KMS-11 (cell line): Measurements from ENCODE around the gene TREX2.

ENCODE experiments used
- H2AFZ ChIP-seq: fragments of 200-600 bp; sonication (generic); 2 replicates; pipeline ENCODE4 v1.6.1; 2016; ENCODE audit warnings: antibody characterized with exemption, mixed run types, low read depth
- H3K27ac ChIP-seq: fragments of 200-600 bp; sonication (generic); 2 replicates; pipeline ENCODE4 v1.6.1; 2016; ENCODE audit warnings: mild to moderate bottlenecking, mixed run types
- H3K27me3 ChIP-seq: fragments of 200-600 bp; sonication (generic); 2 replicates; pipeline ENCODE4 v1.6.1; 2017; ENCODE audit warnings: mild to moderate bottlenecking, low read depth, mixed run types, moderate library complexity; ENCODE audit not compliant: insufficient read depth
- H3K36me3 ChIP-seq: fragments of 200-600 bp; sonication (generic); 2 replicates; pipeline ENCODE4 v1.6.1; 2017; ENCODE audit warnings: mild to moderate bottlenecking, mixed run types; ENCODE audit not compliant: insufficient read depth
- H3K4me1 ChIP-seq: fragments of 200-600 bp; sonication (generic); 2 replicates; pipeline ENCODE4 v1.6.1; 2016; ENCODE audit warnings: mild to moderate bottlenecking, low read depth, mixed run types; ENCODE audit not compliant: poor library complexity, severe bottlenecking
- H3K4me2 ChIP-seq: fragments of 200-600 bp; sonication (generic); 2 replicates; pipeline ENCODE4 v1.7.0; 2016; ENCODE audit warnings: mild to moderate bottlenecking, mixed run types
- H3K4me3 ChIP-seq: fragments of 200-600 bp; sonication (generic); IDR thresholded peaks from 2 replicates; pipeline ENCODE4 v1.6.1; 2017; ENCODE audit warnings: low read depth, low read length, mixed read lengths; ENCODE audit not compliant: insufficient read depth
- H3K79me2 ChIP-seq: fragments of 200-600 bp; sonication (generic); 2 replicates; pipeline ENCODE4 v1.6.1; 2016; ENCODE audit warnings: low read depth, mixed run types; ENCODE audit not compliant: insufficient read depth
- H3K9ac ChIP-seq: fragments of 200-600 bp; sonication (generic); 2 replicates; pipeline ENCODE4 v1.6.1; 2016; ENCODE audit warnings: mild to moderate bottlenecking, mixed run types
- H4K20me1 ChIP-seq: fragments of 200-600 bp; sonication (generic); 2 replicates; pipeline ENCODE4 v1.6.1; 2016; ENCODE audit warnings: mild to moderate bottlenecking, mixed run types; ENCODE audit not compliant: insufficient read depth
- CTCF ChIP-seq: fragments of 200-600 bp; sonication (generic); conservative IDR thresholded peaks from 2 replicates; pipeline ENCODE4 v1.6.1; 2017; ENCODE audit warnings: low read depth, mild to moderate bottlenecking, antibody characterized with exemption, low read length, moderate library complexity, mixed read lengths

Gene TREX2

DNA sequence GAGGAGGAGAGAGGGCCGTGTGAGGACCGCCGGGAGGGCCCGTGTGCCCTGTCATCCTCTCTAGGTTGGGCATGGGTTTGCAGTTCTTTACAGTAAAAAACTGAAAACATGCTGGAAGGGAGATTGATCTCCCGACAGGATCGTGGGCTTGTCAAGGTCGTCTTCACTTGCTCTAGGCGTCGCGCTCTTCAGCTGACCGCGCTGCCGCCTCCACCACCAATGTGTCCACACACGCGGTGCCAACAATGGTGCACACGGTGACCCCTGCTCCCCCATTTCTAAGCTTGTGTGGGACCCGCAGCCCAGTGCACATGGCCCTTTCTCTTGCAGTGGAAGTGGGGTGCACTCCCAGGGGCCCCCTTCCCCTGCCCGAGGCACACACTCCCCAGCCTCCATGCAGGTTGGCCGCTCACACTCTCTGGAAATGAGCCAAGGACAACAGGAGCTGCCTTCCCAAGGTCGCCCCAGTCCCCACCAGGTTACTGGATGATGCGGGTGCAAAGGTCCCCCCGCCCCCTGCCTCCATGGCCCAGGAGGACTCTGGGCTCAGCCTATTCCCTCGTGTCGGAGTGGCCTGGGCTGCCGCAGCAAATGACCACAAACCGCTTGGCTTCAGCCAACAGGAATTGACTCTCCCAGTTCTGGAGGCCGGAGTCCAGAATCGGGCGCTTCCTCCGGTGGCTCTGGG is 36.3 kb downstream of the TREX2 start:
- peaks cover 5% of the 10 kb centered on the region for H3K4me1 ChIP-seq
- no peaks in the 10 kb centered on the region for H3K79me2 ChIP-seq
- no peak for TF ChIP-seq CTCF
- no peaks in the 10 kb centered on the region for H3K36me3 ChIP-seq
- H2AFZ ChIP-seq: no peak overlapping the region
- no peak overlapping the region for H3K4me2 ChIP-seq
- H3K27ac ChIP-seq: no peak overlapping the region
- no peak overlapping the region for H3K9ac ChIP-seq
- no peaks in the 10 kb centered on the region for H4K20me1 ChIP-seq
- no peaks in the 10 kb centered on the region for H3K27me3 ChIP-seq
- H3K4me3 ChIP-seq: no peak overlapping the region

DNA sequence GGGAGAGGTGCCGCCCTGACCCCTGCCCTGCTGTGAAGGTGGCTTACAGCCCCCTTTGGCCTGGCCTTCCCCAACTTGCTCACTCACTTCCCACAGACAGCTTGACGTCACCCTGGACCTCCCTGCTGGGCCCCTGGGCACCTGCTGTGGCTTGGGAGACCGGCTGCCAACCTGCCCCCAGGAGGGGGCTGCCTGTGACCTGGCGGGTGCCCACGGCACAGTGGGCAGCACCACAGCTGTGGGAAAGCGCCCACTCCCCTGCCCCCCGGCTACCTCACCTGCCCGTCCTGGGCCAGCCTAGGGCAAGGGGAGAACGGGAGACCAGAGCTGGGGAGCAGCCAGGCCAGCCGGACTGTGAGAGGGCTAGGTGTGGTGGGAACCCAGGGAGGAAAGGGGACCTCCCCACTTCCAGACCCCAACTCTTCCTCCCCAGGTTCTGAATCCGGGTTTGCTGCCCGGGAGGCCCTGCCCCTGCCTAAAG is 36.9 kb downstream of the TREX2 start:
- Histone ChIP-seq H3K79me2 (no peaks in the 10 kb centered on the region), H3K36me3 (no peaks in the 10 kb centered on the region), H4K20me1 (no peaks in the 10 kb centered on the region), H3K4me2 (no peak overlapping the region), H3K27ac (no peak overlapping the region), H3K4me3 (no peak overlapping the region), H3K9ac (no peak overlapping the region), H3K4me1 (peaks cover 5% of the 10 kb centered on the region), H2AFZ (no peak overlapping the region), H3K27me3 (no peaks in the 10 kb centered on the region)
- no peak for TF ChIP-seq CTCF

DNA sequence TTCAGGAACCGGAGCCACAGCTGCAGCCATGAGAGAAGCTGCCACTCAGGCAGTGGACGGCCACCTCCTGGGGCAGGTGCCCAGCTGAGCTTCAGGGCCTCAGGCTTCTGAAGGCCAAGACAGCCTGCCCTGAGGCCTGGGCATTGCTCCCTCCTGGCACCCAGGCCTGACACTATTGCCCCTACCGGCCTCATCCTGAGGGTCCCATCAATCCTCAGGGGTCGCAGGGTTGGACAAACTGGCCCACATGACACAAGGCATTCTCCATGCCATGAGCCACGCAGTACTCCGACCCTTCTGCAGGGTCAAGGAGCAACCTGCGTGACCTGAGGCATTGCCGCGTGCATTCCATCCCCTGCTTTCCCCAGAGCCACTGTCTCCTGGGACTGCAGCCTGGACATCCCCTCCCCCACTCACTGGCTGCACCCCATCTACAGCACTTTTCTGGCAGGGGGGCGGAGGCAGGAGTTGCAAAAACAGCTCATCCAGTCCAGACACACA is 37.6 kb downstream of the TREX2 start:
- TF ChIP-seq CTCF: no peak
- no peak overlapping the region for H3K9ac ChIP-seq
- H3K27ac ChIP-seq: no peak overlapping the region
- H3K36me3 ChIP-seq: no peaks in the 10 kb centered on the region
- H4K20me1 ChIP-seq: no peaks in the 10 kb centered on the region
- no peak overlapping the region for H2AFZ ChIP-seq
- no peak overlapping the region for H3K4me3 ChIP-seq
- peaks cover 5% of the 10 kb centered on the region for H3K4me1 ChIP-seq
- H3K27me3 ChIP-seq: no peaks in the 10 kb centered on the region
- no peaks in the 10 kb centered on the region for H3K79me2 ChIP-seq
- no peak overlapping the region for H3K4me2 ChIP-seq

DNA sequence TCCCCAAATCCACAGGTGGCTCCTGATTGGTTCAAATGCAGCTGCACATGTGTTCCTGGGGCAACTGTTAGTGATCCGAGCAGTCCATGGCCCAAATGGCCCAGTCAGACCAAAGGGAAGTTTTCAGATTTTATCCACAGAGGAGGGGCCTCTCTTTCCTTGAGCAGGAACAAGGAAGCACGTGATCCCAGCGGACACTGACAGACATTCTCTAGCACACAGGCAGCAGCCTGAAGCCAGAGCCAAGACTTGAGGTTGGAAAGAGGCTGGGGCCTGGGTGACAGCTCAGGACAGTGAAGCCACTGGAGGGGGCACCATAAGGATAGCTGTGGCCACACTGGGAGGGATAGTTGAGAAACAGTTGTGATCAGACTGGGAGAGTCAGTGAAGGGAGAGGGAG is 38.1 kb downstream of the TREX2 start:
- H3K4me3 ChIP-seq: no peak overlapping the region
- H3K9ac ChIP-seq: no peak overlapping the region
- no peak for TF ChIP-seq CTCF
- no peaks in the 10 kb centered on the region for H3K27me3 ChIP-seq
- no peaks in the 10 kb centered on the region for H3K36me3 ChIP-seq
- no peaks in the 10 kb centered on the region for H4K20me1 ChIP-seq
- H2AFZ ChIP-seq: no peak overlapping the region
- H3K27ac ChIP-seq: no peak overlapping the region
- H3K4me1 ChIP-seq: peaks cover 5% of the 10 kb centered on the region
- H3K4me2 ChIP-seq: no peak overlapping the region
- no peaks in the 10 kb centered on the region for H3K79me2 ChIP-seq
